ENCODE data around the gene CDCA3.

- TF ChIP-seq CTCF (conservative IDR thresholded peaks at IDR 0.05; ENCODE audit: low read length) (no peak), EZH2phosphoT487 (IDR thresholded peaks at IDR 0.05; ENCODE audit: borderline replicate concordance, low read depth, low read length) (no peak)
Measured at GRCh38 chr12:6818645-6819044, 32.4 kb downstream of the CDCA3 start.

Measured in OCI-LY7 (cell line).